Right atrium auricular region (tissue), 2 donors: ENCODE results near the gene MARF1. TPM values are rescaled to one million over a fixed set of nuclear protein-coding genes. Genes with fewer than 3 reads are reported as not detected.

Source experiments
- DNase-seq: peaks from one replicate; pipeline ENCODE4 v3.0.0-alpha.2; 2019; ENCODE audit warnings: low spot score
- H3K27ac ChIP-seq, 2 donors: fragments of 200-600 bp; sonication (generic); 1 replicate in 1 of 2; 2 replicates in 1 of 2; pipeline ENCODE4 v1.5.1; 2016 to 2019
- H3K27me3 ChIP-seq, 2 donors: fragments of 200-600 bp; sonication (generic); one replicate each; pipeline versions ENCODE4 v1.5.1 to v1.6.0; 2017 to 2019
- H3K36me3 ChIP-seq: fragments of 200-600 bp; sonication (generic); one replicate; pipeline ENCODE4 v1.5.1; 2016
- H3K4me1 ChIP-seq, 2 donors: fragments of 200-600 bp; sonication (generic); one replicate each; pipeline versions ENCODE4 v1.5.1 to v1.6.0; 2017 to 2019
- H3K4me3 ChIP-seq, 2 donors: fragments of 200-600 bp; sonication (generic); 1 replicate in 1 of 2; 2 replicates in 1 of 2; pipeline ENCODE4 v1.5.1; 2017 to 2019; ENCODE audit warnings: mild to moderate bottlenecking in 1 of 2, moderate library complexity in 1 of 2
- H3K9me3 ChIP-seq, 2 donors: fragments of 200-600 bp; sonication (generic); one replicate each; pipeline ENCODE4 v1.5.1; 2019
- CTCF ChIP-seq, 2 donors: fragments of 200-600 bp; sonication (generic); IDR thresholded peaks; one replicate each; pipeline ENCODE4 v1.5.1; 2019; ENCODE audit warnings: antibody characterized with exemption in 2 of 2
- total RNA-seq, 2 donors: library from RNA; depleted of rRNA; stranded (reverse); fragments of >200 nt; gene quantifications; one replicate each; pipeline ENCODE4 v1.1.0, GENCODE V29; 2016

The MARF1 gene
- total RNA-seq, 2 donors from 2014 or later, result 17.1 to 24.8 TPM

- no peaks in the 10 kb centered on the region for H3K9me3 ChIP-seq
- H3K27ac ChIP-seq, result no peak overlapping the region
- H3K4me1 ChIP-seq, result peaks cover 0 to 25% of the 10 kb centered on the region in 2 donors
- peaks cover 49% of the 10 kb centered on the region for H3K36me3 ChIP-seq
- H3K4me3 ChIP-seq, result no peak overlapping the region
- H3K27me3 ChIP-seq, result no peaks in the 10 kb centered on the region
- no peak for DNase-seq
- TF ChIP-seq CTCF (IDR thresholded peaks at IDR 0.05), result no peak
Measured at GRCh38 chr16:15639061-15639568, 3.8 kb downstream of the MARF1 start.

GRCh38 chr16:15636392-15636873, 6.5 kb downstream of the MARF1 start:
- Histone ChIP-seq H3K4me1 (peaks cover 0 to 11% of the 10 kb centered on the region in 2 donors), H3K36me3 (peaks cover 74% of the 10 kb centered on the region), H3K27me3 (no peaks in the 10 kb centered on the region), H3K27ac (no peak overlapping the region), H3K4me3 (no peak overlapping the region), H3K9me3 (no peaks in the 10 kb centered on the region)
- no peak for TF ChIP-seq CTCF (IDR thresholded peaks at IDR 0.05)
- DNase-seq, result no peak

GRCh38 chr16:15635926-15636325, 7.0 kb downstream of the MARF1 start:
- H3K27ac ChIP-seq, result no peak overlapping the region

GRCh38 chr16:15631730-15632409, 11.1 kb downstream of the MARF1 start:
- H3K27me3 ChIP-seq, result no peaks in the 10 kb centered on the region
- no peak overlapping the region for H3K27ac ChIP-seq
- H3K36me3 ChIP-seq, result peaks cover 76% of the 10 kb centered on the region
- H3K4me3 ChIP-seq, result no peak overlapping the region
- DNase-seq, result no peak
- no peaks in the 10 kb centered on the region for H3K9me3 ChIP-seq
- no peaks in the 10 kb centered on the region for H3K4me1 ChIP-seq
- no peak for TF ChIP-seq CTCF (IDR thresholded peaks at IDR 0.05)

More at GRCh38 chr16:15635926-15636325, 7.0 kb downstream of the MARF1 start:
- Histone ChIP-seq H3K9me3 (no peaks in the 10 kb centered on the region), H3K27me3 (no peaks in the 10 kb centered on the region), H3K4me3 (no peak overlapping the region), H3K36me3 (peaks cover 78% of the 10 kb centered on the region), H3K4me1 (peaks cover 0 to 7% of the 10 kb centered on the region in 2 donors)
- TF ChIP-seq CTCF (IDR thresholded peaks at IDR 0.05), result no peak
- no peak for DNase-seq

- H3K4me1 ChIP-seq, result peaks cover 0 to 25% of the 10 kb centered on the region in 2 donors
- H3K36me3 ChIP-seq, result peaks cover 81% of the 10 kb centered on the region
- peak overlapping the region; percentile 62 to 65 for H3K27ac ChIP-seq
Measured at GRCh38 chr16:15621889-15622288, 21.1 kb downstream of the MARF1 start.

More at GRCh38 chr16:15621889-15622288, 21.1 kb downstream of the MARF1 start:
- TF ChIP-seq CTCF (IDR thresholded peaks at IDR 0.05), result no peak
- Histone ChIP-seq H3K27me3 (no peaks in the 10 kb centered on the region), H3K9me3 (no peaks in the 10 kb centered on the region), H3K4me3 (no peak overlapping the region)
- DNase-seq, result no peak
